Stimulated activated CD8-positive, alpha-beta memory T cell treated with anti-CD3 and anti-CD28 coated beads, Interleukin-12 subunit alpha, Interleukin-12 subunit beta, amount 100 ng/mL, for 1 hour (primary cell): Measurements from ENCODE around the gene KCND1.
"Not testable (repeated sequence)": the region's sequence is repeated elsewhere in the genome, so short reads cannot be mapped to it uniquely, and the experiment has no call there.

ENCODE experiments used
- DNase-seq: peaks from one replicate; pipeline ENCODE4 v3.0.0-alpha.2; 2020; ENCODE audit warnings: low read depth

KCND1 gene

GRCh38 chrX:48971249-48972219 lies at the start of gene KCND1:
Gene KCND1, minus strand, starts transcription at chrX:48971844. Its CDS starts 1,573 bp downstream, at chrX:48970271.
- no peak for DNase-seq

- no peak for DNase-seq
Observed at GRCh38 chrX:49019599-49020249, 48.1 kb upstream of the KCND1 start.

GRCh38 chrX:49019050-49019449 lies 47.4 kb upstream of the KCND1 start:
- no peak for DNase-seq

- no peak for DNase-seq
Observed at GRCh38 chrX:49003696-49004095, 32.1 kb upstream of the KCND1 start.

GRCh38 chrX:49002091-49002935 lies 30.7 kb upstream of the KCND1 start, which contains the start of gene GRIPAP1:
Gene GRIPAP1, minus strand, starts transcription at chrX:49002264. Its CDS starts 35 bp downstream, at chrX:49002229.
- DNase-seq = peak; percentile 58

GRCh38 chrX:49001521-49002090 lies 30.0 kb upstream of the KCND1 start:
- peak; percentile 11 for DNase-seq

- no peak for DNase-seq
Observed at GRCh38 chrX:49000636-49001035, 29.0 kb upstream of the KCND1 start.

- no peak for DNase-seq
Observed at GRCh38 chrX:48999030-48999429, 27.4 kb upstream of the KCND1 start.

GRCh38 chrX:48998391-48998790 lies 26.7 kb upstream of the KCND1 start:
- no peak for DNase-seq

GRCh38 chrX:48997865-48998264 lies 26.2 kb upstream of the KCND1 start:
- DNase-seq = no peak

GRCh38 chrX:48997455-48997854 lies 25.8 kb upstream of the KCND1 start:
- DNase-seq = no peak

- DNase-seq = no peak
Observed at GRCh38 chrX:48996969-48997368, 25.3 kb upstream of the KCND1 start.

- DNase-seq = no peak
Observed at GRCh38 chrX:48992341-48992740, 20.7 kb upstream of the KCND1 start.

GRCh38 chrX:48989483-48989882 lies 17.8 kb upstream of the KCND1 start:
- no peak for DNase-seq

GRCh38 chrX:48983896-48984295 lies 12.3 kb upstream of the KCND1 start:
- DNase-seq = no peak

GRCh38 chrX:48983081-48983480 lies 11.4 kb upstream of the KCND1 start:
- DNase-seq = no peak

- no peak for DNase-seq
Observed at GRCh38 chrX:48981178-48981577, 9.5 kb upstream of the KCND1 start.

GRCh38 chrX:48980341-48980740 lies 8.7 kb upstream of the KCND1 start:
- DNase-seq = not testable (repeated sequence)

GRCh38 chrX:48978226-48978625 lies 6.6 kb upstream of the KCND1 start:
- no peak for DNase-seq

- no peak for DNase-seq
Observed at GRCh38 chrX:48976086-48976485, 4.4 kb upstream of the KCND1 start.

- DNase-seq = no peak
Observed at GRCh38 chrX:48975541-48975940, 3.9 kb upstream of the KCND1 start.

- no peak for DNase-seq
Observed at GRCh38 chrX:48975041-48975440, 3.4 kb upstream of the KCND1 start.
